H1 (cell line): Measurements from ENCODE around the gene ATPAF2. TPM values are rescaled to one million over a fixed set of nuclear protein-coding genes. Genes with fewer than 3 reads are reported as not detected.

Source experiments
- CTCF ChIA-PET: fragments of 300-600 bp; sonication (Branson Sonifier 250); formaldehyde crosslinking; loops from one replicate; lab custom pipeline; 2021; ENCODE audit not compliant: partially characterized antibody; lab: Charles Lee
- POLR2A ChIA-PET: fragments of 300-600 bp; sonication (Branson Sonifier 250); formaldehyde crosslinking; loops from one replicate; lab custom pipeline; 2021; ENCODE audit warnings: inconsistent platforms; ENCODE audit not compliant: partially characterized antibody; lab: Charles Lee
- DNase-seq, 2 experiments: peaks; one replicate each; pipeline versions ENCODE4 v3.0.0 to v3.0.0-alpha.2; 2010 to 2022; ENCODE audit warnings: low spot score in 2 of 2, low read depth in 1 of 2, mixed read lengths in 1 of 2
- FAIRE-seq: peaks from 2 replicates; lab custom pipeline; 2011; peaks lifted over from hg19 to GRCh38; lab: Jason Lieb, UNC
- H2AFZ ChIP-seq: 2 replicates; pipeline ENCODE4 v1.8.1; 2012; ENCODE audit warnings: low read length, inconsistent platforms
- H2AK5ac ChIP-seq: 2 replicates; pipeline ENCODE4 v1.6.1; 2013; ENCODE audit warnings: low read depth, low read length
- H2BK120ac ChIP-seq: replicated peaks from 2 replicates; pipeline ENCODE3; 2013; ENCODE audit warnings: low read depth, low read length, inconsistent platforms
- H2BK12ac ChIP-seq: 2 replicates; pipeline ENCODE4 v1.6.1; 2013; ENCODE audit warnings: low read depth, low read length
- H2BK15ac ChIP-seq: 2 replicates; pipeline ENCODE4 v1.6.1; 2013; ENCODE audit warnings: low read length
- H2BK20ac ChIP-seq: 2 replicates; pipeline ENCODE4 v1.6.1; 2013; ENCODE audit warnings: low read length
- H2BK5ac ChIP-seq: 2 replicates; pipeline ENCODE4 v1.6.1; 2013; ENCODE audit warnings: low read depth, low read length
- H3K14ac ChIP-seq: 2 replicates; pipeline ENCODE4 v1.6.1; 2013; ENCODE audit warnings: inconsistent platforms; ENCODE audit not compliant: insufficient read length
- H3K18ac ChIP-seq: 2 replicates; pipeline ENCODE4 v1.6.1; 2013; ENCODE audit warnings: low read length; ENCODE audit errors: extremely low read depth
- H3K23ac ChIP-seq: 2 replicates; pipeline ENCODE4 v1.6.1; 2013; ENCODE audit warnings: inconsistent platforms; ENCODE audit not compliant: insufficient read length
- H3K23me2 ChIP-seq: 2 replicates; pipeline ENCODE4 v1.6.1; 2013; ENCODE audit warnings: low read depth, low read length
- H3K27ac ChIP-seq: 2 replicates; pipeline ENCODE4 v1.6.1; 2011; ENCODE audit warnings: low read depth, low read length, inconsistent platforms
- H3K27me3 ChIP-seq, 4 experiments: replicated peaks in 1 of 4; 1 replicate in 1 of 4; 2 replicates in 3 of 4; pipeline versions ENCODE4 v1.6.1 to v1.8.1; 2011 to 2013; ENCODE audit warnings: low read length in 3 of 4, mild to moderate bottlenecking in 3 of 4, inconsistent platforms in 2 of 4, mixed read lengths in 2 of 4, moderate library complexity in 1 of 4; ENCODE audit not compliant: control insufficient read depth in 3 of 4, insufficient read depth in 3 of 4; ENCODE audit errors: extremely low read depth in 1 of 4
- H3K36me3 ChIP-seq, 4 experiments: 2 replicates each; pipeline versions ENCODE4 v1.6.1 to v1.8.1; 2011 to 2013; ENCODE audit warnings: mild to moderate bottlenecking in 4 of 4, low read length in 3 of 4, moderate library complexity in 2 of 4, control low read depth in 1 of 4, inconsistent platforms in 1 of 4; ENCODE audit not compliant: insufficient read depth in 4 of 4, control insufficient read depth in 2 of 4
- H3K4ac ChIP-seq: replicated peaks from 2 replicates; pipeline ENCODE3; 2013; ENCODE audit warnings: low read length, low read depth, mixed read lengths, inconsistent platforms; ENCODE audit not compliant: insufficient read length
- H3K4me1 ChIP-seq, 4 experiments: replicated peaks in 1 of 4; 1 replicate in 1 of 4; 2 replicates in 3 of 4; pipeline versions ENCODE4 v1.6.1 to v1.8.1; 2011 to 2013; ENCODE audit warnings: low read length in 3 of 4, inconsistent platforms in 2 of 4, mixed read lengths in 1 of 4; ENCODE audit not compliant: insufficient read depth in 4 of 4, control insufficient read depth in 3 of 4
- H3K4me2 ChIP-seq, 2 experiments: 2 replicates each; pipeline versions ENCODE4 v1.6.1 to v1.8.1; 2011 to 2013; ENCODE audit warnings: low read depth in 2 of 2, low read length in 2 of 2, control low read depth in 1 of 2, inconsistent platforms in 1 of 2, mild to moderate bottlenecking in 1 of 2; ENCODE audit not compliant: insufficient read depth in 1 of 2
- H3K4me3 ChIP-seq, 4 experiments: fragments of 200-600, 300-600 bp in 1 of 4; sonication (generic), shearing (Covaris generic), sonication (Bioruptor Twin) in 1 of 4; 2 replicates each; pipeline versions ENCODE4 v1.5.1 to v1.8.1; 2011 to 2016; ENCODE audit warnings: low read length in 4 of 4, low read depth in 3 of 4, control low read depth in 2 of 4, inconsistent platforms in 2 of 4, mild to moderate bottlenecking in 2 of 4, mixed read lengths in 1 of 4, moderate library complexity in 1 of 4; ENCODE audit not compliant: insufficient read depth in 2 of 4; ENCODE audit errors: extremely low read depth in 1 of 4
- H3K56ac ChIP-seq: replicated peaks from 2 replicates; pipeline ENCODE3; 2013; ENCODE audit warnings: low read depth, mild to moderate bottlenecking, mixed read lengths, low read length, inconsistent platforms; ENCODE audit not compliant: insufficient read length
- H3K79me1 ChIP-seq: 2 replicates; pipeline ENCODE4 v1.6.1; 2013; ENCODE audit warnings: low read depth, low read length, control low read depth
- H3K79me2 ChIP-seq, 2 experiments: 2 replicates each; pipeline versions ENCODE4 v1.6.1 to v1.8.1; 2012 to 2013; ENCODE audit warnings: low read length in 2 of 2, mild to moderate bottlenecking in 2 of 2, inconsistent platforms in 1 of 2; ENCODE audit not compliant: insufficient read depth in 2 of 2, control insufficient read depth in 1 of 2
- H3K9ac ChIP-seq, 4 experiments: replicated peaks in 1 of 4; 1 replicate in 1 of 4; 2 replicates in 3 of 4; pipeline versions ENCODE4 v1.6.1 to v1.8.1; 2011 to 2013; ENCODE audit warnings: low read depth in 3 of 4, low read length in 3 of 4, control low read depth in 2 of 4, mild to moderate bottlenecking in 2 of 4, moderate library complexity in 2 of 4, inconsistent platforms in 1 of 4; ENCODE audit errors: extremely low read depth in 1 of 4
- H3K9me3 ChIP-seq, 2 experiments: 2 replicates each; pipeline versions ENCODE4 v1.6.1 to v1.8.1; 2012 to 2013; ENCODE audit warnings: mild to moderate bottlenecking in 2 of 2, moderate library complexity in 2 of 2, control low read depth in 1 of 2, inconsistent platforms in 1 of 2, low read depth in 1 of 2, low read length in 1 of 2, mixed read lengths in 1 of 2; ENCODE audit not compliant: insufficient read depth in 2 of 2
- H4K20me1 ChIP-seq, 2 experiments: replicated peaks in 1 of 2; 2 replicates each; pipeline versions ENCODE3 to v1.8.1; 2011 to 2013; ENCODE audit warnings: inconsistent platforms in 2 of 2, low read length in 2 of 2, mild to moderate bottlenecking in 1 of 2; ENCODE audit not compliant: insufficient read depth in 2 of 2, control insufficient read depth in 1 of 2
- H4K5ac ChIP-seq: 2 replicates; pipeline ENCODE4 v1.6.1; 2013; ENCODE audit warnings: low read length, low read depth, mixed read lengths, inconsistent platforms; ENCODE audit not compliant: insufficient read length
- H4K8ac ChIP-seq: 2 replicates; pipeline ENCODE4 v1.8.0; 2013; ENCODE audit warnings: mild to moderate bottlenecking, moderate library complexity, low read length, inconsistent platforms; ENCODE audit not compliant: insufficient read depth; ENCODE audit errors: extremely low read depth
- H4K91ac ChIP-seq: replicated peaks from 2 replicates; pipeline ENCODE3; 2013; ENCODE audit warnings: low read length, mixed read lengths, inconsistent platforms; ENCODE audit not compliant: insufficient read length
- KDM5A ChIP-seq: fragments of 200-600 bp; IDR thresholded peaks from 2 replicates; pipeline ENCODE4 v1.7.1; 2012; ENCODE audit warnings: mild to moderate bottlenecking, low read length, inconsistent platforms, mixed read lengths
- WGBS, 2 experiments: shearing (Covaris generic) in 1 of 2; methylation state at CpG; one replicate each; pipeline versions ENCODE4 v1.1.6 to v1.1.7; 2013 to 2015; ENCODE audit warnings: low lambda C conversion rate in 2 of 2, mixed read lengths in 2 of 2, inconsistent platforms in 1 of 2, low coverage in 1 of 2, missing lambda C conversion rate in 1 of 2; ENCODE audit not compliant: insufficient replicate concordance in 2 of 2, insufficient coverage in 1 of 2, insufficient read length in 1 of 2; ENCODE audit errors: extremely low coverage in 1 of 2, missing lambda C conversion rate in 1 of 2; 5-methylcytosine and 5-hydroxymethylcytosine counted together
- polyA plus RNA-seq, 7 experiments: library from polyadenylated mRNA; depleted of rRNA in 3 of 7; stranded (reverse) in 5 of 7; unstranded in 2 of 7; fragments of >200 nt in 5 of 7; fragments of 200-250 nt in 2 of 7; gene quantifications; 1 replicate in 5 of 7; 2 replicates in 1 of 7; 4 replicates in 1 of 7; pipeline versions ENCODE4 v1.2.1 to v1.2.3, GENCODE V29; 2011 to 2013; ENCODE audit warnings: missing spikeins in 2 of 7, mixed read lengths in 2 of 7
- total RNA-seq: library from RNA; stranded (reverse); fragmentation: NEBNext Ultra II Directional; extraction: Animal tissue kit (Norgen Biotek cat#: 25700); gene quantifications from 2 replicates; pipeline ENCODE4 v1.2.1, GENCODE V29; 2021
- TF ChIP-seq, protein P1 (sequence below): IDR thresholded peaks from 2 replicates; pipeline ENCODE4 v1.6.1; 2011; ENCODE audit warnings: low read length, improper control_type of control experiment

ATPAF2 gene
- total and polyA plus RNA-seq, 2 of the 8 experiments (the other 6 are each of a cell fraction or from before 2014, with no cell fraction given) = 19.6 to 22.9 TPM

DNA sequence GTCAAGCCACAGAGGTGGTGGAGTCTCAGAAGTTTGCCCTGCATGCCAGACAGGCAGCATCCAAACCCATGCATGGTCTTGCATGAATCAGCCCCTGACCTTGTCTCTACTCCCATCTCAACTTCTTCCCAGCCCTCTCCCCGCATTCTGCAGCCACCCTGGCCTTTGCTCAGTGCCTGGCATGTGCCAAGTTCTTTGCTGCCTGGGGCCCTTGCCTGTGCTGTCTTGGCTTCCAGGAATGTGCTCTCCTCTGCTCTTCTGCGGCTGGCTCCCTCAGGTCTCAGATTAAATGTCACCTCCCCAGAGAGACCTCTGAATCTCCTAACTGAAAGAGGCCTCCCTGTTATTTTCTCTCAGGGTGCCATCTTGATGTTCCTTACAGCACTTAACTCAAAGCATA lies 48.7 kb downstream of the ATPAF2 start:
- Histone ChIP-seq H3K23ac (no peak overlapping the region), H4K20me1 (no peaks in the 10 kb centered on the region), H3K36me3 (no peaks in the 10 kb centered on the region), H2BK20ac (no peak overlapping the region), H3K4me3 (no peak overlapping the region), H3K4me2 (no peak overlapping the region), H3K27ac (no peak overlapping the region), H3K79me1 (no peaks in the 10 kb centered on the region), H3K23me2 (no peaks in the 10 kb centered on the region), H3K4me1 (peaks cover 0 to 5% (median 0%) of the 10 kb centered on the region in 4 experiments; a peak in 3 of 7 replicates), H2BK15ac (no peak overlapping the region; the same call in 1 of the 2 replicates), H3K9ac (no peak overlapping the region), H3K14ac (no peak overlapping the region), H4K91ac (no peak overlapping the region), H3K18ac (no peak overlapping the region), H2BK120ac (no peak overlapping the region), H2BK12ac (no peak overlapping the region), H3K9me3 (no peaks in the 10 kb centered on the region), H2BK5ac (no peak overlapping the region), H4K5ac (no peak overlapping the region), H3K27me3 (no peaks in the 10 kb centered on the region; a peak in 1 of 7 replicates), H4K8ac (no peak overlapping the region), H2AK5ac (no peak overlapping the region), H3K4ac (no peak overlapping the region), H2AFZ (no peak overlapping the region), H3K56ac (no peak overlapping the region), H3K79me2 (no peaks in the 10 kb centered on the region)
- 95% methylated on average over 2 of the region's 2 CpGs; no CpG with 5 or more reads in 1 of the 2 experiments for WGBS, 2 experiments
- DNase-seq (no peak), FAIRE-seq (no peak)
- POLR2A ChIA-PET = no interaction called here
- CTCF ChIA-PET = interaction anchor here (0.8 kb wide), 1 partner anchor 71 kb away, joined by 4 read pairs; no protein-coding TSS in a partner anchor
- TF ChIP-seq KDM5A = no peak
- TF ChIP-seq, protein P1, sequence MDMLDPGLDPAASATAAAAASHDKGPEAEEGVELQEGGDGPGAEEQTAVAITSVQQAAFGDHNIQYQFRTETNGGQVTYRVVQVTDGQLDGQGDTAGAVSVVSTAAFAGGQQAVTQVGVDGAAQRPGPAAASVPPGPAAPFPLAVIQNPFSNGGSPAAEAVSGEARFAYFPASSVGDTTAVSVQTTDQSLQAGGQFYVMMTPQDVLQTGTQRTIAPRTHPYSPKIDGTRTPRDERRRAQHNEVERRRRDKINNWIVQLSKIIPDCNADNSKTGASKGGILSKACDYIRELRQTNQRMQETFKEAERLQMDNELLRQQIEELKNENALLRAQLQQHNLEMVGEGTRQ = no peak
